Measurements from ENCODE around the gene CELA2B. TPM values are rescaled to one million over a fixed set of nuclear protein-coding genes. Genes with fewer than 3 reads are reported as not detected.
A peak's percentile ranks its signal among the peaks of the same experiment; 100 is the strongest.

The CELA2B gene
- total and polyA plus RNA-seq, 10 of the 15 experiments (the other 5 are each of a cell fraction or from before 2014, with no cell fraction given) = not detected

GRCh38 chr1:15524283-15525049 lies 48.6 kb downstream of the CELA2B start (continued):
- TF ChIP-seq TCF3 (IDR thresholded peaks at IDR 0.05; ENCODE audit: borderline replicate concordance, insufficient read depth, low read depth, low read length) (no peak), YBX1 (IDR thresholded peaks at IDR 0.05) (no peak), EZH2 (IDR thresholded peaks at IDR 0.05; ENCODE audit: borderline replicate concordance, control insufficient read depth, low read depth, low read length) (no peak), ATF2 (IDR thresholded peaks at IDR 0.05; ENCODE audit: low read length) (no peak), GABPA (IDR thresholded peaks at IDR 0.05; ENCODE audit: low read depth) (no peak), BCLAF1 (IDR thresholded peaks at IDR 0.05) (no peak), SIN3A (IDR thresholded peaks at IDR 0.05; ENCODE audit: low read depth, low read length) (no peak), TBL1XR1 (IDR thresholded peaks at IDR 0.05; ENCODE audit: low read depth, low read length) (peak; percentile 68; the same call in 1 of the 2 replicates), MEF2B (IDR thresholded peaks at IDR 0.05; ENCODE audit: partially characterized antibody, poor library complexity, severe bottlenecking) (no peak)

Measured in GM12878 (cell line).